Measurements from ENCODE around the gene PRSS38.

DNA sequence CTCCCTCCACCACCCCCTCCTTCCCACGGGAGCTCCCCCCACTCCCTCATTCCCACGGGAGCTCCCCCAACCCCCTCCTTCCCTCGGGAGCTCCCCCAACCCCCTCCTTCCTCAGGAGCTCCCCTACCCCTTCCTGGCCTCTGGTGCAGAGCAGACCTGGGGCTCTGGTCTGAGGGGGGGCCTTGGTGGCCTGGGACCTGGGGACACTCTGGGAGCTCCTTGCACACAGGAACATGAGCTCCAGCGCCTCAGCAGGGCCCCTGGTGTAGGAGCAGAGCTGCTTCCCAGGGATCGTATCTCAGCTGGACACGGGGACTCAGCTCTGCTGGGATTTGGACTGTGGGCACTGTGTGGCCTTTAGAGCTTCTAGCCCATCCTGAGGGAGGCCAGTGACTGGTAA, 19.7 kb upstream of the PRSS38 start:
- TF ChIP-seq, protein P1, sequence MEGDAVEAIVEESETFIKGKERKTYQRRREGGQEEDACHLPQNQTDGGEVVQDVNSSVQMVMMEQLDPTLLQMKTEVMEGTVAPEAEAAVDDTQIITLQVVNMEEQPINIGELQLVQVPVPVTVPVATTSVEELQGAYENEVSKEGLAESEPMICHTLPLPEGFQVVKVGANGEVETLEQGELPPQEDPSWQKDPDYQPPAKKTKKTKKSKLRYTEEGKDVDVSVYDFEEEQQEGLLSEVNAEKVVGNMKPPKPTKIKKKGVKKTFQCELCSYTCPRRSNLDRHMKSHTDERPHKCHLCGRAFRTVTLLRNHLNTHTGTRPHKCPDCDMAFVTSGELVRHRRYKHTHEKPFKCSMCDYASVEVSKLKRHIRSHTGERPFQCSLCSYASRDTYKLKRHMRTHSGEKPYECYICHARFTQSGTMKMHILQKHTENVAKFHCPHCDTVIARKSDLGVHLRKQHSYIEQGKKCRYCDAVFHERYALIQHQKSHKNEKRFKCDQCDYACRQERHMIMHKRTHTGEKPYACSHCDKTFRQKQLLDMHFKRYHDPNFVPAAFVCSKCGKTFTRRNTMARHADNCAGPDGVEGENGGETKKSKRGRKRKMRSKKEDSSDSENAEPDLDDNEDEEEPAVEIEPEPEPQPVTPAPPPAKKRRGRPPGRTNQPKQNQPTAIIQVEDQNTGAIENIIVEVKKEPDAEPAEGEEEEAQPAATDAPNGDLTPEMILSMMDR (IDR thresholded peaks at IDR 0.05), result no peak
- no peak for TF ChIP-seq POLR2A (IDR thresholded peaks at IDR 0.05)

Data from esophagus squamous epithelium (tissue), 4 donors.